Measurements from ENCODE around the gene OSBP2. TPM values are rescaled to one million over a fixed set of nuclear protein-coding genes. Genes with fewer than 3 reads are reported as not detected.
A peak's percentile ranks its signal among the peaks of the same experiment; 100 is the strongest.

Gene OSBP2
- total and polyA plus RNA-seq, 8 donors, result 1.9 to 3.3 (median 2.6) TPM

- peak in 2 of 6 donors; percentile 11 to 27 for DNase-seq
- no peak for TF ChIP-seq CTCF (IDR thresholded peaks at IDR 0.05)
- 89 to 90% methylated on average over 15 of the region's 15 CpGs for WGBS, 2 donors
- no peaks in the 10 kb centered on the region for H3K27me3 ChIP-seq
- ATAC-seq, result no peak
- H3K27ac ChIP-seq, result no peak overlapping the region
- H3K9me3 ChIP-seq, result no peaks in the 10 kb centered on the region
- H3K4me1 ChIP-seq, result no peaks in the 10 kb centered on the region
- H3K4me3 ChIP-seq, result no peak overlapping the region
- FAIRE-seq, result no peak
- no peaks in the 10 kb centered on the region for H3K36me3 ChIP-seq
- intact Hi-C loops (cut with DNase I), result no loop called here
Observed at GRCh38 chr22:30869667-30870395, 175.2 kb downstream of the OSBP2 start.

- Histone ChIP-seq H3K4me1 (no peaks in the 10 kb centered on the region), H3K4me3 (no peak overlapping the region), H3K9me3 (no peaks in the 10 kb centered on the region), H3K27ac (no peak overlapping the region), H3K27me3 (no peaks in the 10 kb centered on the region), H3K36me3 (no peaks in the 10 kb centered on the region)
- ATAC-seq (no peak), FAIRE-seq (no peak), DNase-seq (peak in 2 of 6 donors; percentile 8 to 33)
- intact Hi-C loops (cut with DNase I), result no loop called here
- no peak for TF ChIP-seq CTCF (IDR thresholded peaks at IDR 0.05)
- WGBS, 2 donors, result 88 to 89% methylated on average over 36 of the region's 36 CpGs
Observed at GRCh38 chr22:30870451-30871345, 176.0 kb downstream of the OSBP2 start.

GRCh38 chr22:30871391-30872284 is 177.0 kb downstream of the OSBP2 start:
- no peak for ATAC-seq
- intact Hi-C loops (cut with DNase I), result no loop called here
- H3K4me3 ChIP-seq, result no peak overlapping the region
- DNase-seq, result peak in 4 of 6 donors; percentile 5 to 38 (median 24)
- no peaks in the 10 kb centered on the region for H3K36me3 ChIP-seq
- no peak for FAIRE-seq
- no peaks in the 10 kb centered on the region for H3K9me3 ChIP-seq
- no peak for TF ChIP-seq CTCF (IDR thresholded peaks at IDR 0.05)
- H3K4me1 ChIP-seq, result no peaks in the 10 kb centered on the region
- H3K27ac ChIP-seq, result no peak overlapping the region
- 86 to 87% methylated on average over 12 to 13 of the region's 13 CpGs for WGBS, 2 donors
- no peaks in the 10 kb centered on the region for H3K27me3 ChIP-seq

GRCh38 chr22:30872285-30873041 is 177.8 kb downstream of the OSBP2 start:
- Histone ChIP-seq H3K9me3 (no peaks in the 10 kb centered on the region), H3K27me3 (no peaks in the 10 kb centered on the region), H3K27ac (no peak overlapping the region), H3K4me1 (no peaks in the 10 kb centered on the region), H3K36me3 (no peaks in the 10 kb centered on the region), H3K4me3 (no peak overlapping the region)
- DNase-seq (peak in 4 of 6 donors; percentile 4 to 42 (median 17)), FAIRE-seq (no peak), ATAC-seq (no peak)
- intact Hi-C loops (cut with DNase I), result no loop called here
- 89 to 93% methylated on average over 16 of the region's 16 CpGs for WGBS, 2 donors
- no peak for TF ChIP-seq CTCF (IDR thresholded peaks at IDR 0.05)

All from pancreas (tissue), 10 donors.